ENCODE data around the gene RNF152.
A peak's percentile ranks its signal among the peaks of the same experiment; 100 is the strongest.

Gene RNF152

GRCh38 chr18:61851279-61851678 lies 41.5 kb downstream of the RNF152 start:
- Mint-ChIP-seq H3K36me3 (ENCODE audit: low read depth) (peaks cover 8% of the 10 kb centered on the region), H3K4me3 (no peak overlapping the region), H3K9me3 (no peaks in the 10 kb centered on the region), H3K27ac (no peak overlapping the region), H3K4me1 (no peaks in the 10 kb centered on the region), H3K27me3 (ENCODE audit: low read depth) (no peaks in the 10 kb centered on the region)
- TF ChIP-seq, protein P1, sequence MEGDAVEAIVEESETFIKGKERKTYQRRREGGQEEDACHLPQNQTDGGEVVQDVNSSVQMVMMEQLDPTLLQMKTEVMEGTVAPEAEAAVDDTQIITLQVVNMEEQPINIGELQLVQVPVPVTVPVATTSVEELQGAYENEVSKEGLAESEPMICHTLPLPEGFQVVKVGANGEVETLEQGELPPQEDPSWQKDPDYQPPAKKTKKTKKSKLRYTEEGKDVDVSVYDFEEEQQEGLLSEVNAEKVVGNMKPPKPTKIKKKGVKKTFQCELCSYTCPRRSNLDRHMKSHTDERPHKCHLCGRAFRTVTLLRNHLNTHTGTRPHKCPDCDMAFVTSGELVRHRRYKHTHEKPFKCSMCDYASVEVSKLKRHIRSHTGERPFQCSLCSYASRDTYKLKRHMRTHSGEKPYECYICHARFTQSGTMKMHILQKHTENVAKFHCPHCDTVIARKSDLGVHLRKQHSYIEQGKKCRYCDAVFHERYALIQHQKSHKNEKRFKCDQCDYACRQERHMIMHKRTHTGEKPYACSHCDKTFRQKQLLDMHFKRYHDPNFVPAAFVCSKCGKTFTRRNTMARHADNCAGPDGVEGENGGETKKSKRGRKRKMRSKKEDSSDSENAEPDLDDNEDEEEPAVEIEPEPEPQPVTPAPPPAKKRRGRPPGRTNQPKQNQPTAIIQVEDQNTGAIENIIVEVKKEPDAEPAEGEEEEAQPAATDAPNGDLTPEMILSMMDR (IDR thresholded peaks at IDR 0.05; ENCODE audit: unreplicated experiment in 3 of 3): no peak

GRCh38 chr18:61850756-61851155 lies 42.1 kb downstream of the RNF152 start:
- no peaks in the 10 kb centered on the region for H3K4me1 Mint-ChIP-seq
- TF ChIP-seq, protein P1 (IDR thresholded peaks at IDR 0.05; ENCODE audit: unreplicated experiment in 3 of 3): no peak
- H3K36me3 Mint-ChIP-seq (ENCODE audit: low read depth): peaks cover 10% of the 10 kb centered on the region
- H3K4me3 Mint-ChIP-seq: no peak overlapping the region
- H3K9me3 Mint-ChIP-seq: no peaks in the 10 kb centered on the region
- no peaks in the 10 kb centered on the region for H3K27me3 Mint-ChIP-seq (ENCODE audit: low read depth)
- H3K27ac Mint-ChIP-seq: no peak overlapping the region

- Mint-ChIP-seq H3K27ac (no peak overlapping the region), H3K4me3 (no peak overlapping the region), H3K4me1 (no peaks in the 10 kb centered on the region), H3K36me3 (ENCODE audit: low read depth) (peaks cover 14% of the 10 kb centered on the region), H3K9me3 (no peaks in the 10 kb centered on the region), H3K27me3 (ENCODE audit: low read depth) (peaks cover 3% of the 10 kb centered on the region)
- TF ChIP-seq, protein P1 (IDR thresholded peaks at IDR 0.05; ENCODE audit: unreplicated experiment in 3 of 3): no peak
Measured at GRCh38 chr18:61847164-61847791, 45.5 kb downstream of the RNF152 start.

DNA sequence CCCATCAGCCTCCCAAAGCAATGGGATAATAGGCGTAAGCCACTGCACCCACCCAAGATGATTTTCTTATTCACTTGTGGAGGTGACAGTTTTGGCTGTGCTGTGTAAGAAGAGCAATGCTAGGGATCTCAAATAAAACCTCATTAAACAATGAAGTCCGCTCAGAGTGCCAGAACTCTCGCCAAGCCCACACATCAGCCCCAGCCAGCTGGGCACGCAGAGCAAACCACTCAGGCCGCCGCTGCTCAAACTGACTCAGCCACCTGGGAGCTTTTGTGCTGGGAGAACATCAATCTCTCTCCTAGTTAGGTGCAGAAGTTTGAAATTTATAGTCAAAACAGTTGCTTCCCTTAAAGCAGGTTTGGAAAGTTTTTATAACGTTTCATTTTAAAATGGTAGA lies 47.6 kb downstream of the RNF152 start:
- Mint-ChIP-seq H3K9me3 (no peaks in the 10 kb centered on the region), H3K27ac (no peak overlapping the region), H3K4me3 (no peak overlapping the region), H3K27me3 (ENCODE audit: low read depth) (peaks cover 3% of the 10 kb centered on the region), H3K36me3 (ENCODE audit: low read depth) (peaks cover 28% of the 10 kb centered on the region), H3K4me1 (no peaks in the 10 kb centered on the region)
- TF ChIP-seq, protein P1 (IDR thresholded peaks at IDR 0.05; ENCODE audit: unreplicated experiment in 3 of 3): no peak

DNA sequence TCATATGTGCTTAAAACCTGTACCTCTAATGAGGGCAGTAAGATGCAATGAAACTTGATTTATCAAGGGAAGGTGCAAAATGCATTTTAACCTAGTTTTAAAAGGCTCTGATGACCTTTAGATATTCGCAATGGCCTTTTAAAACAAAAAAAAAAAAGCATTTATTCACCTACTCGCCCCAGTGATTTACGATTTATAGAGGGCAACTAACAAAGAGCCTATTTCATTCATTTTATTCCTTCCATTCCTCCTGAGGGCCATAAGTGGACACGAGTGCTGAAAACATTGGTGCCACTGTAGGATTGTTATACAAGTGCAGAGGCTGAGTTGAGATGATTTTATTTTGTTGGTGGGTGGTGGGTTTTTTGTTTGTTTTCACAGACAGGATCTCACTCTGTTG lies 48.1 kb downstream of the RNF152 start:
- Mint-ChIP-seq H3K36me3 (ENCODE audit: low read depth) (peaks cover 29% of the 10 kb centered on the region), H3K27ac (no peak overlapping the region), H3K27me3 (ENCODE audit: low read depth) (peaks cover 3% of the 10 kb centered on the region), H3K4me3 (no peak overlapping the region), H3K9me3 (no peaks in the 10 kb centered on the region), H3K4me1 (no peaks in the 10 kb centered on the region)
- TF ChIP-seq, protein P1 (IDR thresholded peaks at IDR 0.05; ENCODE audit: unreplicated experiment in 3 of 3): no peak

GRCh38 chr18:61842146-61842545 lies 50.7 kb downstream of the RNF152 start:
- Mint-ChIP-seq H3K4me1 (no peaks in the 10 kb centered on the region), H3K4me3 (no peak overlapping the region), H3K27ac (peak overlapping the region in 1 of 3 experiments; percentile 0), H3K9me3 (peaks cover 16% of the 10 kb centered on the region), H3K36me3 (ENCODE audit: low read depth) (peaks cover 50% of the 10 kb centered on the region), H3K27me3 (ENCODE audit: low read depth) (peaks cover 3% of the 10 kb centered on the region)
- TF ChIP-seq, protein P1 (IDR thresholded peaks at IDR 0.05; ENCODE audit: unreplicated experiment in 3 of 3): no peak
